Esophagus muscularis mucosa (tissue), 4 donors: ENCODE results near the gene FBN1. TPM values are rescaled to one million over a fixed set of nuclear protein-coding genes. Genes with fewer than 3 reads are reported as not detected.
A peak's percentile ranks its signal among the peaks of the same experiment; 100 is the strongest.

ENCODE experiments used
- DNase-seq: peaks from one replicate; pipeline ENCODE4 v3.0.0-alpha.2; 2017; ENCODE audit errors: extremely low spot score
- H3K27ac ChIP-seq, 4 donors: fragments of 200-600 bp; sonication (generic); replicated peaks in 1 of 4; 1 replicate in 3 of 4; 2 replicates in 1 of 4; pipeline ENCODE4 v1.5.1; 2016 to 2019; ENCODE audit warnings: mild to moderate bottlenecking in 1 of 4
- H3K27me3 ChIP-seq, 4 donors: fragments of 200-600 bp; sonication (generic); one replicate each; pipeline versions ENCODE4 v1.5.1 to v1.6.0; 2016 to 2019
- H3K36me3 ChIP-seq, 4 donors: fragments of 200-600 bp; sonication (generic); one replicate each; pipeline ENCODE4 v1.5.1; 2016 to 2019
- H3K4me1 ChIP-seq, 4 donors: fragments of 200-600 bp; sonication (generic); one replicate each; pipeline ENCODE4 v1.5.1; 2016 to 2019
- H3K4me3 ChIP-seq, 4 donors: fragments of 200-600 bp; sonication (generic); 1 replicate in 2 of 4; 2 replicates in 2 of 4; pipeline ENCODE4 v1.5.1; 2016 to 2019; ENCODE audit warnings: mild to moderate bottlenecking in 4 of 4, moderate library complexity in 1 of 4
- H3K9me3 ChIP-seq, 4 donors: fragments of 200-600 bp; sonication (generic); 1 replicate in 3 of 4; 2 replicates in 1 of 4; pipeline ENCODE4 v1.5.1; 2016 to 2019
- EP300 ChIP-seq: sonication (generic); formaldehyde crosslinking; IDR thresholded peaks from one replicate; pipeline ENCODE4 v1.6.1; 2017; ENCODE audit warnings: antibody characterized with exemption
- POLR2A ChIP-seq: fragments of 450-650 bp; IDR thresholded peaks from one replicate; pipeline ENCODE4 v1.6.1; 2017; ENCODE audit warnings: antibody characterized with exemption, moderate library complexity, mild to moderate bottlenecking, low read depth
- POLR2AphosphoS5 ChIP-seq, 2 donors: sonication (generic); formaldehyde crosslinking; IDR thresholded peaks; one replicate each; pipeline ENCODE4 v1.6.1; 2017; ENCODE audit warnings: antibody characterized with exemption in 2 of 2
- WGBS: methylation state at CpG from one replicate; pipeline ENCODE4 v1.1.5; 2018; 5-methylcytosine and 5-hydroxymethylcytosine counted together
- intact Hi-C: fragments of 100-400 bp; cut with DNase I; formaldehyde crosslinking; loops from one replicate; pipeline ENCODE4 v1.15.1; 2023
- total RNA-seq, 4 donors: library from RNA; depleted of rRNA; stranded (reverse); fragments of >200 nt; gene quantifications; one replicate each; pipeline versions ENCODE4 v1.1.0 to v1.2.1, GENCODE V29; 2016
- TF ChIP-seq, protein P1 (sequence below), 3 experiments: fragments of 200-600 bp in 2 of 3; fragments of 450-650 bp in 1 of 3; sonication (generic) in 2 of 3; IDR thresholded peaks; one replicate each; pipeline ENCODE4 v1.5.1; 2017 to 2019; ENCODE audit warnings: antibody characterized with exemption in 3 of 3, mild to moderate bottlenecking in 2 of 3, moderate library complexity in 1 of 3

FBN1 gene
- total RNA-seq, 4 donors from 2014 or later, result 159 to 253 (median 226) TPM

DNA sequence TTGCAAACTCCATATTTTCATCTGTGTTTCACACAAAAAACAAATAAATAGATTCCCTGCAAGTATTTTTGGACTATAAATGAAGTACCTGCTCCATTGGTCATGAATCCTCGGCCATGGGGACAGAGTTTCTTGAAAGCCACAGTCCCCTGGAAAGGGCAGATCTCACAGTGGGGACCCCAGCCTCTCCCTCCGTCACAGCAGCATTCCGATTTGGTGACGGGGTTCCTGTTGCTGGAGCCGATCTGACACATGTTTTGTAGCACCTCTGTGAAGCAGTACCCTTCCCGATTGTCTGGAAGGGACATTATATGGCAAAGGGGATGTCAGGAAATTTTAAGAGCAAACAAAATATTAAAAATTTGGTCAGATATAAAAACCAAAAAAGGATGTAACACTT, 218.0 kb downstream of the FBN1 start:
- intact Hi-C loops, result no loop called here
- TF ChIP-seq POLR2A, result no peak
- TF ChIP-seq EP300, result no peak
- TF ChIP-seq, protein P1, sequence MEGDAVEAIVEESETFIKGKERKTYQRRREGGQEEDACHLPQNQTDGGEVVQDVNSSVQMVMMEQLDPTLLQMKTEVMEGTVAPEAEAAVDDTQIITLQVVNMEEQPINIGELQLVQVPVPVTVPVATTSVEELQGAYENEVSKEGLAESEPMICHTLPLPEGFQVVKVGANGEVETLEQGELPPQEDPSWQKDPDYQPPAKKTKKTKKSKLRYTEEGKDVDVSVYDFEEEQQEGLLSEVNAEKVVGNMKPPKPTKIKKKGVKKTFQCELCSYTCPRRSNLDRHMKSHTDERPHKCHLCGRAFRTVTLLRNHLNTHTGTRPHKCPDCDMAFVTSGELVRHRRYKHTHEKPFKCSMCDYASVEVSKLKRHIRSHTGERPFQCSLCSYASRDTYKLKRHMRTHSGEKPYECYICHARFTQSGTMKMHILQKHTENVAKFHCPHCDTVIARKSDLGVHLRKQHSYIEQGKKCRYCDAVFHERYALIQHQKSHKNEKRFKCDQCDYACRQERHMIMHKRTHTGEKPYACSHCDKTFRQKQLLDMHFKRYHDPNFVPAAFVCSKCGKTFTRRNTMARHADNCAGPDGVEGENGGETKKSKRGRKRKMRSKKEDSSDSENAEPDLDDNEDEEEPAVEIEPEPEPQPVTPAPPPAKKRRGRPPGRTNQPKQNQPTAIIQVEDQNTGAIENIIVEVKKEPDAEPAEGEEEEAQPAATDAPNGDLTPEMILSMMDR (IDR thresholded peaks at IDR 0.05), result no peak
- no peak for TF ChIP-seq POLR2AphosphoS5 (IDR thresholded peaks at IDR 0.05)
- WGBS, result 85% methylated on average over 6 of the region's 6 CpGs
- DNase-seq, result no peak
- H3K9me3 ChIP-seq, result no peaks in the 10 kb centered on the region
- H3K4me3 ChIP-seq, result no peak overlapping the region
- no peaks in the 10 kb centered on the region for H3K4me1 ChIP-seq
- peak overlapping the region in 3 of 4 donors; percentile 2 to 38 (median 17) for H3K27ac ChIP-seq
- no peaks in the 10 kb centered on the region for H3K27me3 ChIP-seq
- peaks cover 57 to 98% (median 84%) of the 10 kb centered on the region in 4 donors for H3K36me3 ChIP-seq

DNA sequence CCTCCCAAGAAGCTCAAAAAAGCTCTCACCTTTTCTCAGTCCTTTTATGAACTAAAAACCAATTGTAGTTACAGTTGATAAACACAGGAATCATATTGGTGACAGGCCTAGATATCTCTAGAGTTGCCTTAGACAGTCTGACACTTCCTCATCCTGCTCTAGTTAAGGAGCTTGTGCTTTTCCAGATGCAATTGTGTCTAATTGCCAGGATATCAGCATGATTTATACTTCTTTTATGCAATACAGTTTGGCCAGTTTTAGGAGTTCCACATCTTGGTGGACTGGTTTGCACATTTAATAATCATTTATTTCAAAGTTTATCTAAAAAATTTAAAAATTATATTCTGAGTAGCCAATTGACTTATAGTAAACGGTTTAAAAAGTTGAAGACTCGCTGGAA, 218.6 kb downstream of the FBN1 start:
- intact Hi-C loops, result no loop called here
- 68% methylated on average over 2 of the region's 2 CpGs for WGBS

GRCh38 chr15:48426044-48426443, 219.5 kb downstream of the FBN1 start:
- no peaks in the 10 kb centered on the region for H3K4me1 ChIP-seq
- no peaks in the 10 kb centered on the region for H3K9me3 ChIP-seq
- H3K4me3 ChIP-seq, result no peak overlapping the region
- H3K36me3 ChIP-seq, result peaks cover 61 to 97% (median 81%) of the 10 kb centered on the region in 4 donors
- no peak for DNase-seq
- no peak overlapping the region for H3K27ac ChIP-seq
- no peaks in the 10 kb centered on the region for H3K27me3 ChIP-seq
- TF ChIP-seq POLR2A (no peak), EP300 (no peak), POLR2AphosphoS5 (IDR thresholded peaks at IDR 0.05) (no peak)
- TF ChIP-seq, protein P1 (IDR thresholded peaks at IDR 0.05), result no peak
- intact Hi-C loops, result no loop called here

More for the DNA sequence above, 218.6 kb downstream of the FBN1 start:
- no peaks in the 10 kb centered on the region for H3K9me3 ChIP-seq
- H3K36me3 ChIP-seq, result peaks cover 53 to 97% (median 81%) of the 10 kb centered on the region in 4 donors
- no peak overlapping the region for H3K4me3 ChIP-seq
- H3K4me1 ChIP-seq, result no peaks in the 10 kb centered on the region
- H3K27me3 ChIP-seq, result no peaks in the 10 kb centered on the region
- H3K27ac ChIP-seq, result no peak overlapping the region
- DNase-seq, result no peak
- TF ChIP-seq POLR2AphosphoS5 (IDR thresholded peaks at IDR 0.05) (no peak), EP300 (no peak), POLR2A (no peak)
- TF ChIP-seq, protein P1 (IDR thresholded peaks at IDR 0.05), result no peak

DNA sequence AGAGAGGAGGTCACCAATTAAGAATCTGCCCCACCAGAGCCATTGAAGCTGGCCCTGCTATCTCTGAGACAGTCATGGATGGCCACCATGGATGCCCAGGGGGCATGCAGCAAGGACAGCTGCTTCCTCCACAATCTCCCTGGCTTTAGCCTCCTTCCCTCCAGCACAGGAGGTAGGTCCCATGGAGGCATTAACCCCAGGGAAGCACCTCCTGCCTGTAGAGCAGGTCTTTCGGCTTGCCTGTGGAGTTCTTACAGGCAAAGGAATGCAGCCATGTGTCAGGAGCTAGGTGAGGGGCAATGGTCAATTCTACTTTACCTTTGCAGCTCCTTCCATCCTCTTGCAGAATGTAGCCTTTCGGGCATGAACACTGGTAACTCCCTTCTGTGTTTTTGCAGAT, 220.5 kb downstream of the FBN1 start:
- no peaks in the 10 kb centered on the region for H3K4me1 ChIP-seq
- peaks cover 61 to 97% (median 82%) of the 10 kb centered on the region in 4 donors for H3K36me3 ChIP-seq
- WGBS, result 88% methylated on average over 2 of the region's 2 CpGs
- TF ChIP-seq POLR2AphosphoS5 (IDR thresholded peaks at IDR 0.05) (no peak), EP300 (no peak), POLR2A (no peak)
- TF ChIP-seq, protein P1 (IDR thresholded peaks at IDR 0.05), result no peak
- H3K27ac ChIP-seq, result no peak overlapping the region
- no peaks in the 10 kb centered on the region for H3K27me3 ChIP-seq
- intact Hi-C loops, result no loop called here
- no peak for DNase-seq
- H3K9me3 ChIP-seq, result no peaks in the 10 kb centered on the region
- H3K4me3 ChIP-seq, result no peak overlapping the region

GRCh38 chr15:48423896-48424475, 221.5 kb downstream of the FBN1 start:
- TF ChIP-seq, protein P1 (IDR thresholded peaks at IDR 0.05), result no peak
- TF ChIP-seq POLR2A (no peak), EP300 (no peak), POLR2AphosphoS5 (IDR thresholded peaks at IDR 0.05) (no peak)
- 77% methylated on average over 2 of the region's 2 CpGs for WGBS

More at GRCh38 chr15:48423896-48424475, 221.5 kb downstream of the FBN1 start:
- no peak for DNase-seq
- Histone ChIP-seq H3K9me3 (no peaks in the 10 kb centered on the region), H3K36me3 (peaks cover 65 to 99% (median 87%) of the 10 kb centered on the region in 4 donors), H3K4me1 (no peaks in the 10 kb centered on the region), H3K27ac (no peak overlapping the region), H3K27me3 (no peaks in the 10 kb centered on the region), H3K4me3 (no peak overlapping the region)
- intact Hi-C loops, result no loop called here
